Prostate gland (tissue), 2 donors: Measurements from ENCODE around the gene TP53I11. TPM values are rescaled to one million over a fixed set of nuclear protein-coding genes. Genes with fewer than 3 reads are reported as not detected.

Experiments
- DNase-seq: peaks from one replicate; pipeline ENCODE4 v3.0.0-alpha.2; 2019; ENCODE audit warnings: low spot score
- H3K27ac ChIP-seq, 2 donors: fragments of 200-600 bp; sonication (generic); 2 replicates each; pipeline ENCODE4 v1.5.1; 2017 to 2019
- H3K27me3 ChIP-seq: fragments of 200-600 bp; sonication (generic); replicated peaks from 2 replicates; pipeline ENCODE4 v1.5.1; 2019; ENCODE audit not compliant: insufficient read depth
- H3K36me3 ChIP-seq, 2 donors: fragments of 200-600 bp; sonication (generic); 1 replicate in 1 of 2; 2 replicates in 1 of 2; pipeline versions ENCODE4 v1.5.1 to v1.8.1; 2017 to 2019
- H3K4me1 ChIP-seq: fragments of 200-600 bp; sonication (generic); replicated peaks from 2 replicates; pipeline ENCODE4 v1.5.1; 2019
- H3K4me3 ChIP-seq, 2 donors: fragments of 200-600 bp; sonication (generic); 2 replicates each; pipeline ENCODE4 v1.5.1; 2017 to 2019
- H3K9me3 ChIP-seq: fragments of 200-600 bp; sonication (generic); 2 replicates; pipeline ENCODE4 v1.5.1; 2017
- CTCF ChIP-seq, 4 experiments: fragments of 200-600 bp in 2 of 4; fragments of 450-650 bp in 2 of 4; sonication (generic) in 2 of 4; IDR thresholded peaks; 1 replicate in 3 of 4; 2 replicates in 1 of 4; pipeline ENCODE4 v1.5.1; 2016 to 2019; ENCODE audit warnings: antibody characterized with exemption in 4 of 4, mild to moderate bottlenecking in 2 of 4, moderate library complexity in 2 of 4
- POLR2A ChIP-seq: fragments of 450-650 bp; IDR thresholded peaks from one replicate; pipeline ENCODE4 v1.6.1; 2016; ENCODE audit warnings: antibody characterized with exemption, mild to moderate bottlenecking
- POLR2AphosphoS5 ChIP-seq: sonication (generic); formaldehyde crosslinking; IDR thresholded peaks from one replicate; pipeline ENCODE4 v1.6.1; 2017; ENCODE audit warnings: antibody characterized with exemption
- WGBS: methylation state at CpG from one replicate; pipeline ENCODE4 v1.1.5; 2018; 5-methylcytosine and 5-hydroxymethylcytosine counted together
- intact Hi-C: fragments of 100-400 bp; cut with DNase I; formaldehyde crosslinking; loops from one replicate; pipeline ENCODE4 v1.14.2; 2022
- total RNA-seq, 2 donors: library from RNA; depleted of rRNA; stranded (reverse); fragments of >200 nt; gene quantifications; one replicate each; pipeline ENCODE4 v1.1.0, GENCODE V29; 2016

TP53I11 gene
- total RNA-seq, 2 donors from 2014 or later: 72.0 to 115 TPM

DNA sequence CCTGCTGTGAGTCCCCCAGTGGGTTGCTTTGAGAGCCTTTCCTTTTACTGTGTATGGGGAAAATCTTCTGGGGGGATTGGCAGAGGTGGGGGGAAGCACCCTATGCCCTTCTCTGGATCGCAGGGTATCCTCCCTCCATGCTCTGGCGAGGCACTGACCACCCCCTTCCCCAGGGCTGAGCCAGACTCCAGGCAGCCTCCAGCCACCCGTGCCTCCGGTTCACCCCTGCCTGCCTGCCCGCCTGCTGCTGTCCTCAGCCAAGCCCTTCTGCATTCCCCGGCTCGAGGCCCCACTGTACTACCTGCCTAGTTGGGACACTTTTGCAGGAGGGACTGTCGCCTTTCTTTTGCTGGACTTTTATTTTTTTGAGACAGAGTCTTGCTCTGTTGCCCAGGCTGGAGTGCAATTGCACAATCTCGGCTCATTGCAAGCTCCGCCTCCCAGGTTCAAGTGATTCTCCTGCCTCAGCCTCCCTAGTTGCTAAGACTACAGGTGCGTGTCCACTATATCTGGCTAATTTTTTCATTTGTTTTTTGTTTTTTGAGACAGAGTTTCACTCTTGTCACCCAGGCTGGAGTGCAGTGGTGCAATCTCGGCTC lies 23.8 kb upstream of the TP53I11 start:
- 90% methylated on average over 12 of the region's 12 CpGs for WGBS
- no peak for DNase-seq
- Histone ChIP-seq H3K4me3 (no peak overlapping the region), H3K9me3 (no peaks in the 10 kb centered on the region), H3K27me3 (no peaks in the 10 kb centered on the region), H3K27ac (no peak overlapping the region), H3K36me3 (no peaks in the 10 kb centered on the region), H3K4me1 (peaks cover 6% of the 10 kb centered on the region)
- intact Hi-C loops: no loop called here
- TF ChIP-seq CTCF (IDR thresholded peaks at IDR 0.05): no peak
- no peak for TF ChIP-seq POLR2A
- TF ChIP-seq POLR2AphosphoS5: no peak

GRCh38 chr11:44973632-44974401 lies 23.1 kb upstream of the TP53I11 start:
- H3K9me3 ChIP-seq: no peaks in the 10 kb centered on the region
- intact Hi-C loops: no loop called here
- no peaks in the 10 kb centered on the region for H3K4me1 ChIP-seq
- WGBS: 88% methylated on average over 13 of the region's 13 CpGs
- no peak for TF ChIP-seq CTCF (IDR thresholded peaks at IDR 0.05)
- TF ChIP-seq POLR2AphosphoS5: no peak
- no peak overlapping the region for H3K4me3 ChIP-seq
- no peak overlapping the region for H3K27ac ChIP-seq
- no peaks in the 10 kb centered on the region for H3K36me3 ChIP-seq
- H3K27me3 ChIP-seq: no peaks in the 10 kb centered on the region
- no peak for DNase-seq

DNA sequence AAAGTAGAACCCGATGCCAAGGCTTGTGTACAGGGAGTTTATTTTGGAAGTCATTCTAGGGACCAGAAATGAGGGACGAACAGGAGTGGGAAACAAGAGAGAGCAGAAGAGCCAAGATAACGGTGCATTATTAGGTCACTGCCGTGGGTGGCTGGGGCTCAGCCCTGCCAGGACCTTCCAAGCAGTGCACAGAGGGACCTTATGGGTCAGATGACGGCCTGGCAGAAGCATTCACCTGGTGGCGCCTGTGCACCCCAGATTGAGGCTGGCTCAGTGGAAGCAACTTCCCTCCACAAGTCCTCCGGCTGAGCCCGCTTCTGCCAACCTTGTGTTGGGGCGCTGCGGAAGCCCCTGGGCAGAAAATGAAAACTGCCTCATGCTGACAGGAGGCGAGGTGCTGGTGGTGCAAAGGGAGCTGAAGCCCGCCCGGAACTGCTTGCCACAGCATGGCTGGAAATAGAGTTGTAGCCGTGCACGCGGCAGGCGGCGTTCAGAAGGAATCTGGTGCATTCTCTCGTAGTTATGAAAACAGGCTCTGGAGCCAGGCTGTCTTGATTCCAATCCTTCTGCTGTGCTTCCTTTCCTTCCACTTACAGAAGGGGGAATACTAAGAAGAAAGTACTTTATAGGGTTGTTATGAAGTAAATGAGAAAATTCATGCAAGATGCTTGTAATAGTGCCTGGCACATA lies 22.2 kb upstream of the TP53I11 start:
- Histone ChIP-seq H3K36me3 (no peaks in the 10 kb centered on the region), H3K27me3 (no peaks in the 10 kb centered on the region), H3K4me3 (no peak overlapping the region), H3K27ac (no peak overlapping the region), H3K9me3 (no peaks in the 10 kb centered on the region), H3K4me1 (no peaks in the 10 kb centered on the region)
- intact Hi-C loops: no loop called here
- no peak for TF ChIP-seq POLR2AphosphoS5
- no peak for TF ChIP-seq CTCF (IDR thresholded peaks at IDR 0.05)
- no peak for TF ChIP-seq POLR2A
- WGBS: 86% methylated on average over 19 of the region's 19 CpGs
- no peak for DNase-seq

DNA sequence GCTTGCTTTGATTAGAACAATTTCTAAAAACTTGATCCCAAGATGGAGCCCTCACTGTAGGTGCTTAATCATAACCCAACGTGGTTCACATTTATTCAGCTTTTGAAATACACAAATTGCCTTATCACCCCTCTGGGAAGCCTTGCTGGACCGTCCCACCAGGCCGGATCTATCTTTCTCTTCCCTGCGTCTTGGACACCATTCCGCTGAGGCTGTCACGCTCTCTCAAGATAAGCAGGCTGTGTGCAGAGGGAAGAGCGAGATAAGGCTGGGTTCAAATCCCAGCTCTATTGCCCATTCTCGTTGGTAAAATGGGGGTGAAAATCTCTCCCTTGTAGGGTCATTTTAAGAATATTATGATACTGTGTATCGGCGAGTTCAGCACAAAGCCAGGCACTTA lies 20.5 kb upstream of the TP53I11 start:
- H3K27me3 ChIP-seq: no peaks in the 10 kb centered on the region
- DNase-seq: no peak
- no peak overlapping the region for H3K4me3 ChIP-seq
- no peaks in the 10 kb centered on the region for H3K36me3 ChIP-seq
- H3K9me3 ChIP-seq: no peaks in the 10 kb centered on the region
- H3K4me1 ChIP-seq: no peaks in the 10 kb centered on the region
- 92% methylated on average over 10 of the region's 10 CpGs for WGBS
- intact Hi-C loops: no loop called here
- no peak for TF ChIP-seq CTCF (IDR thresholded peaks at IDR 0.05)
- TF ChIP-seq POLR2AphosphoS5: no peak
- no peak for TF ChIP-seq POLR2A
- no peak overlapping the region for H3K27ac ChIP-seq
